Stimulated activated CD4-positive, alpha-beta T cell treated with anti-CD3 and anti-CD28 coated beads, Interleukin-2, amount 100 ng/mL, for 48 hours (primary cell): Measurements from ENCODE around the gene SMIM21.

ENCODE experiments used
- DNase-seq, 2 donors: peaks; one replicate each; pipeline ENCODE4 v3.0.0-alpha.2; 2020

The SMIM21 gene

GRCh38 chr18:75375341-75375740 is 52.2 kb downstream of the SMIM21 start:
- DNase-seq, result no peak

- no peak for DNase-seq
Observed at GRCh38 chr18:75374466-75374865, 53.0 kb downstream of the SMIM21 start.

GRCh38 chr18:75369026-75369721 is 58.3 kb downstream of the SMIM21 start:
- DNase-seq, result no peak

GRCh38 chr18:75365837-75366236 is 61.7 kb downstream of the SMIM21 start:
- no peak for DNase-seq

- DNase-seq, result no peak
Observed at GRCh38 chr18:75365254-75365629, 62.3 kb downstream of the SMIM21 start.

GRCh38 chr18:75364512-75365253 is 62.8 kb downstream of the SMIM21 start:
- no peak for DNase-seq

GRCh38 chr18:75363446-75364225 is 63.9 kb downstream of the SMIM21 start:
- DNase-seq, result no peak

- no peak for DNase-seq
Observed at GRCh38 chr18:75362435-75362834, 65.1 kb downstream of the SMIM21 start.

- DNase-seq, result no peak
Observed at GRCh38 chr18:75360941-75361340, 66.6 kb downstream of the SMIM21 start.

GRCh38 chr18:75360215-75360614 is 67.3 kb downstream of the SMIM21 start:
- no peak for DNase-seq
